HepG2 (cell line): ENCODE data around the gene ABO.

Experiments used
- ATF4 ChIP-seq, 2 experiments: fragments of 450-650 bp in 1 of 2; sonication (generic) in 1 of 2; formaldehyde crosslinking; IDR thresholded peaks; 2 replicates each; pipeline versions ENCODE4 v1.5.0 to v1.8.0; 2020 to 2022; ENCODE audit warnings: mild to moderate bottlenecking in 1 of 2, missing genetic modification reagents in 1 of 2
- CTCF ChIP-seq: sonication (generic); formaldehyde crosslinking; IDR thresholded peaks from 2 replicates; pipeline ENCODE4 v1.5.0; 2020; ENCODE audit warnings: mild to moderate bottlenecking, missing genetic modification reagents, moderate library complexity
- GABPA ChIP-seq, 2 experiments: IDR thresholded peaks; 2 replicates each; pipeline ENCODE4 v1.6.1; 2011 to 2016; ENCODE audit warnings: low read depth in 2 of 2, low read length in 1 of 2, missing biosample characterization in 1 of 2, missing genetic modification characterization in 1 of 2
- JUND ChIP-seq: sonication (generic); formaldehyde crosslinking; IDR thresholded peaks from 2 replicates; pipeline ENCODE4 v1.8.0; 2022; ENCODE audit warnings: mild to moderate bottlenecking, missing genetic modification reagents
- ZNF383 ChIP-seq: sonication (generic); formaldehyde crosslinking; IDR thresholded peaks from 2 replicates; pipeline ENCODE4 v1.4.0; 2020; ENCODE audit warnings: missing genetic modification reagents, mild to moderate bottlenecking, borderline replicate concordance
- ZNF512 ChIP-seq: sonication (generic); formaldehyde crosslinking; IDR thresholded peaks from 2 replicates; pipeline ENCODE4 v1.4.0; 2020; ENCODE audit warnings: mild to moderate bottlenecking, missing genetic modification reagents

GRCh38 chr9:133301253-133302230, 26.5 kb upstream of the ABO start:
- TF ChIP-seq GABPA (IDR thresholded peaks at IDR 0.05; ENCODE audit: low read depth, low read length) (no peak), GABPA (CRISPR knock-in tag; IDR thresholded peaks at IDR 0.05; ENCODE audit: low read depth) (no peak), JUND (CRISPR knock-in tag) (no peak), CTCF (CRISPR knock-in tag) (no peak), ZNF512 (CRISPR knock-in tag) (no peak), ATF4 (CRISPR knock-in tag; IDR thresholded peaks at IDR 0.05) (no peak), ZNF383 (CRISPR knock-in tag) (no peak)
